ENCODE data around the gene PRMT1. TPM values are rescaled to one million over a fixed set of nuclear protein-coding genes. Genes with fewer than 3 reads are reported as not detected.
"Not testable (repeated sequence)": the region's sequence is repeated elsewhere in the genome, so short reads cannot be mapped to it uniquely, and the experiment has no call there.

Gene PRMT1
- 105 TPM for total RNA-seq
- long read RNA-seq, transcript PRMT1-201 (10 exons, 1,393 nt): major isoform, 194 of 232 reads
- long read RNA-seq, transcript PRMT1-202 (11 exons, 1,327 nt): minor isoform, 20 of 232 reads
- long read RNA-seq, partial matches to known transcripts: 6 of 232 reads
- long read RNA-seq, other reads (novel, unspliced or antisense): 12 of 232 reads

DNA sequence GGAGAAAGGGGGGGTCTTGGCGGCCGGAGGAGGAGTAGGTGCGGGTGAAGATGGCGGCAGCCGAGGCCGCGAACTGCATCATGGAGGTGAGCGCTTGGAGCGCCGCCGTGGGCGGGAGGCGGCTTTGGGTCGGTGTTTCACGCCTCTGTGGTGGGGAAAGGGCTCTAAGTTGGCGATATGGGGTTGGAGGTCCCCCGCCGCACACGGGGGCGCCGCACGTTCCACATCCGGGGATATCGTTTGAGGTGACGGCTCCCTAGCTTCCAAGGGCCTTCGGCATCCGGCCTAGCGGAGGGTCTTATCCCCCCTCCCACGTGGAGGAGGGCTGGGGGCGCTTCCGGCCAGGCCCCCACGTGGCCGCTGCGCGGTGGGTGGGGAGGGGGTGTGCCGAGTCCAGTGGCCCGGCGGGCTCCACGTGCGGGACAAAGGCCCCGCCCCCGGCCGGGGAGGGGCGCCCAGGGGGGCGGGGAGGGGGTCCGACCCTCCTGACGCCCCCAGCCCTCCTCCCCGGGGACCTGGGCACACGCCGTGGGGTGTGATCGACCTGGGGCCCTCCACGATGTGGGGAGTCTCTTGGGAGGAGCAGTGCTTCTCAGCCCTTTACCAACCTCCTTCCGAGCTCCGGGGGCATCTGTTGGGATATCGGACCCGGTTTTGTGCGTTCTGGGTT lies at the start of gene PRMT1:
TSS of gene PRMT1 (plus strand) at position 41 of the 670 bp plus-strand sequence. CDS start at position 51, 10 bp downstream.
- no peak for DNase-seq (ENCODE audit: low spot score)

DNA sequence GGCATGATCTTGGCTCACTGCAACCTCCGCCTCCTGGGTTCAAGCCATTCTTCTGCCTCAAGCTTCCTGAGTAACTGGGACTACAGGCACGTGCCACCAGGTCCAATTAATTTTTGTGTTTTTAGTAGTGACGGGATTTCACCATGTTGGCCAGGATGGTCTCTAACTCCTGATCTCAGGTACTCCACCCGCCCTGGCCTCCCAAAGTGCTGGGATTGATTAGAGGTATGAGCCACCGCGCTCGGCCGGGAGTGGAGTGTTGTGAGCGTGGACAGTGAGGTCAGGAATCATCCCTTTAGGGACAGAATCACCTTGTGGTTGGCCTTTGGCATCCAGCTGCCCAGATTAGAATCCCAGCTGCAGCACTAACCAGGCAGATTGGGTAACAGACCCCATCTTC lies 47.4 kb upstream of the PRMT1 start:
- no peak for DNase-seq (ENCODE audit: low spot score)

DNA sequence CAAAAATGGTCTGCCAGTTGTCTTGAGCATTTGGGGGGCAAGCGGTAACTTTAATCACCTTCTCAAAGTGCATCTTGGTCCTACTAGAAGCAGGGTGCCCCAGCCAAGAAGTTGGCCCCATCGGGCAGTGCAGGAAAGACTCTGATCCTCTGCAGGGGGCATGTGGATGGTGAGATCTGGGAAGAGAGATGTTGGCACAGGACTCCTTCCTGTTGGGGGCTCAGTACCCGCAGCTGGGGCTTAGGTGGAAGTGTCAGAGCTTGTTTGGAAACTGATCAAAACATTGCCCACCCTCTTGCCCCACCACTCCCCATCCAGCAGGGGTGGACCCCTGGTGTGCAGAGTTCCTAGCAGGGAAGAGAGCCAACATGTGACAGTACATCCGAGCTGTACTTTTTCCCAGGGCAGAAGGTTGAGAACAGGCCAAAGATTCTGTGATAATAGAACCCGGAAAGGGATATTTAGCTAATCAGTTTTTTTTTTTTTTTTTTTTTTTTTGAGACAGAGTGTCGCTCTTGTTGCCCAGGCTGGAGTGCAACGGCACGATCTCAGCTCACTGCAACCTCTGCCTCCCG lies 46.0 kb upstream of the PRMT1 start:
- DNase-seq (ENCODE audit: low spot score): no peak

DNA sequence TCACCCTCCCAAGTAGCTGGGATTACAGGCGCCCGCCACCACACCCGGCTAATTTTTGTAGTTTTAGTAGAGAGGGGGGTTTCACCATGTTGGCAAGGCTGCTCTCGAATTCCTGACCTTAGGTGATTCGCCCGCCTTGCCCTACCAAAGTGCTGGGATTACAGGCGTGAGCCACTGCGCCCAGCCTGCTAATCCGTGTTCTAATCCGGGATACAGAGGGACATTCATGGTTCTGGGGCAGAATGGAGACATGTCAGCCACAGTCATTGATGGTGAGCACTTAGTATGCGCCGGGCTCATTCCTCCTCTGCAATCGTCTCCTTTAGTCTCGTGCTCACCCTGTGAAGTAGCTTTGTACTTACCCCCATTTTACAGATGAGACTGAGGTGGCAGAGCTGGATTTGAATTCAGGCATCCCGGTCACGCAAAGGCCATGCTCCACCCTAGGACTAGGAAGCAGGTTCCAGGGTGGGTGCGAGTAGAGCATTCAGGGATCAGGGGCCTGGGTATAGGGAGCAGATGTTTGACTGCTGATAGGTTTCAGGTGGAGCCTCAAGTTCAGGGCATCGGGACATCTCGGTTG lies 45.4 kb upstream of the PRMT1 start:
- no peak for DNase-seq (ENCODE audit: low spot score)

DNA sequence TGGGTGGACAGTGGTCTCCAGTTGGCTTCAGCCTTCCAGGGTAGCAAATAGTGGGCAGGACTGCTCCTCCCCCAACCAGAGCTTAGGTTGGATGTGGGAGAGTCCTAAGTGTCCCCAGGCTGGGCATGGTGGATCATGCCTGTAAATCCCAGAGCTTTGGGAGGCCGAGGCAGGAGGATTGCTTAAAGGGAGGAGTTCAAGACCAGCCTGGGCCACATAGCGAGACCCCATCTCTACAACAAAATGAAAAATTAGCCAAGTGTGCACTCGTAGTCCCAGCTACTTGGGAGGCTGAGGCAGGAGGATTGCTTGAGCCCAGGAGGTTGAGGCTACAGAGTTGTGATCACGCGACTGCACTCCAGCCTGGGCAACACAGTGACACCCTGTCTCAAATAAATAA lies 44.5 kb upstream of the PRMT1 start:
- no peak for DNase-seq (ENCODE audit: low spot score)

DNA sequence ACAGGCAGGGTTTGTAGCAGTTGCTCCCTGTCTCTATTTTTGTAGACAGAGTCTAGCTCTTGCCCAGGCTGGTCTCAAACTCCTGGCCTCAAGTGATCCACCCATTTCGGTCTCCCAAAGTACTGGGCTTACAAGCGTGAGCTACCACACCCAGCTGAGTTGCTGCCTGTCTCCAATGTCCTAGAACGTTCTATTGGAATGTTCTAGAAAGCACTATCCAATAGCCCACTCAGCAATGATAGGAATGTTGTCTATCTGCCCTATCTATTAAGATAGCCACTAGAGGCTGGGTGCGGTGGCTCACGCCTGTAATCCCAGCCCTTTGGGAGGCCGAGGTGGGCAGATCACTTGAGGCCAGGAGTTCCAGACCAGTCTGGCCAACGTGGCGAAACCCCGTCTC lies 43.8 kb upstream of the PRMT1 start:
- not testable (repeated sequence) for DNase-seq (ENCODE audit: low spot score)

DNA sequence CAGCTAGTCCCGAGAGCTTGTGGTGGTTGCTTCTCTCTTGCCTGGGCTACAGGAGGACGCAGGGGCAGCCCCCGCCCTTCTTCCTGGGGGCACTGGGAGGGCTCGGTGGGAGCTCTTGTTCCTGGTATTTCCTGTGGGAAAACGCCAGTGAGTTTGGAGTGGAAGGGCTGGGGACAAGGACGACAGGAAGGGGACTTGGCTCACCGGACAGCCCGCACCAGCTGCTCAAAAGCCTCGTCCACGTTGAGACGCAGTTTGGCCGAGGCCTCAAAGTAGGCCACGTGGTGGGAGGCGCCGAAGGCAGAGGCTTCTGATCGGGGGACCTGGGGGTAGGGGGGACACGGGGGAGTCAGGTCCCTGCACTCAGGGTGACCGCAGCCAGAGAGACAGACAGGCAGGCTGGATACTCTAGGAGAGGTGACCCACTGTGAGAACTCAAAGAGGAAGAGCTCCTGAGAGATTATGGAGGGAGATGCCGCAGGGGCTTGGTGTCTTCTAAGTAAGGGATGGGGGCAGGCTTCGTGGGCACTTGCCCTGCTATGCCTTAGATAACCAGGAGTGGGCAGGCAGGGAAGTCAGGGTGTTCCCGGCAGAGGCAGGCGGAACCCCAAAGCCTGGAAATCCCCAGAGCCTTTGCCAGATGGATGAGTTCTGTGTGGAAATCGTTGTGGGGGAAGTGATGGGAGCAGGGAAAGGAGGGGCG lies 41.4 kb upstream of the PRMT1 start:
- DNase-seq (ENCODE audit: low spot score): no peak

DNA sequence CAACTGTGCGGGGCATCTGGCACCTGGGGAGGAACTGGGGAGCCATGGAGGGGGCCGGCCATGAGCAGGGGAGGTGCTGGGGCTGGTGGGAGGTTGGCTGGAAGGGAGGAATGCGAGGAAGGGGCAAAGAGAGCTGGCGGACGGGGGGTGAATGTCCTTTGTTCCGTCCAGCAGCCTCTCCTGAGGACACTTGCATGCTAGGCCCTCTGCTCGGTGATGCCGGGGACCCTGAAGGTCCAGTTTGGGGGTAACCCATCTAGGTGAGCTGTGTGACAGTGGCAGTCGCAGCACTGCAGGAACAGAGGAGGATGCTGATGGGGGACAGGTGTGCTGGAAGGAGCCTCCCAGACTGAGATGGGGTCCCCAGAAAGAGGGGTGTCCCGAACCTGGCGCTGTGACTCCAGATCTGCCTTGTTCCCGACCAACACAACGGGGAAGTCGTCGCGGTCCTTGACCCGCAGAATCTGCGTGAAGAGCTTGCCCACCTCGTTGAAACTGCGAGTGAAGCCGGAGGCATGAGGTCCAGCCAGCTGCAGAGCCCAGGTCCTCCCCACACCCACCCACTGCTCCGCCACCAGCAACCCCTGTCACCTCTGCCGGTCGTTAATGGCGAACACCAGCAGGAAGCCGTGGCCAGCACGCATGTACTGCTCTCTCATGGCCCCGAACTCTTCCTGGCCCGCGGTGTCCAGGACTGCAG lies 40.7 kb upstream of the PRMT1 start:
- DNase-seq (ENCODE audit: low spot score): no peak

DNA sequence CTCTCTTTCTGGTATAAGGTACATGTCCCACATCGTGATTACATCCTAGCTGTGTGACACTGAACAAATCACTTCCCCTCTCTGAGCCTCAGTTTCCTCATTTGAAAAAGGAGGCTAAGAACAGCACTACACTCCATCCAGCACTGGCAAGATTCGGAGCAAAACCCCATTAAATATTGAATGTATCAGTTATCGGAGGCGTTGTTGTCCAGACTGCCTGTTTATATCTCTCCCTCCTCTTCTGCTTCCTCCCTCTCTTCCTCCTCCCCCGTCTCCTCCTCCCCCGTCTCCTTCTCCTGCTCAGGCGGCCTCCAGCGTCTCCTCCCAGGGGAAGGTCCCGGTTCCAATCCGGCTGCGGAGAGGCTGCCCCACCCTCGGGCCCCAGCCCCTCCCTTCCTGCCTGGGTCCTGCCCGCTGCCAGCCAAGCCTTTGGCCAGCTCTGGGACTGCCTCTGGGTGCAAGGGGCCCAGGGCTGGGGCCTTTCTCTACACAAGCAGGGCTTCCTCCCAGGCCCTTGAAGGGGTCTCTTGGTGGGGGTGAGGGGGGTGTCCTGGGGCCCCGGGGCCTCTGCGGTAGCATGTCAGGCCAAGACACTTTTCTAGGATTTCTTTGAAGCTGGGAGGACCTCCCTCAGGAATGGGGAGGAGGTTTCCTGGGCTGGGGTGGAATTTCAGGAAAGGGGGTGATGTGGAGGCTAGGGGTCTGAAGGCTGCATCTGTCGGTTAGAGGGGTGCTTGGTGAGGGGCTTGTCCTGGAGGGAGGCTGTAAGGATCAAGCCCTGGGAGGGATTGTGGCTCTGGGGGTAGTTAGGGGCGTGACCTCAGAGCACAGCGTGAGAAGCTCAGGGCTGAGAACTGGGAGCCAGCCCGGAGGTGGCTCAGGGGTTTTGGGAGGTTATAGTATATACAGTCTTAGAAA lies 39.0 kb upstream of the PRMT1 start:
- peak; percentile 93 for DNase-seq (ENCODE audit: low spot score)

DNA sequence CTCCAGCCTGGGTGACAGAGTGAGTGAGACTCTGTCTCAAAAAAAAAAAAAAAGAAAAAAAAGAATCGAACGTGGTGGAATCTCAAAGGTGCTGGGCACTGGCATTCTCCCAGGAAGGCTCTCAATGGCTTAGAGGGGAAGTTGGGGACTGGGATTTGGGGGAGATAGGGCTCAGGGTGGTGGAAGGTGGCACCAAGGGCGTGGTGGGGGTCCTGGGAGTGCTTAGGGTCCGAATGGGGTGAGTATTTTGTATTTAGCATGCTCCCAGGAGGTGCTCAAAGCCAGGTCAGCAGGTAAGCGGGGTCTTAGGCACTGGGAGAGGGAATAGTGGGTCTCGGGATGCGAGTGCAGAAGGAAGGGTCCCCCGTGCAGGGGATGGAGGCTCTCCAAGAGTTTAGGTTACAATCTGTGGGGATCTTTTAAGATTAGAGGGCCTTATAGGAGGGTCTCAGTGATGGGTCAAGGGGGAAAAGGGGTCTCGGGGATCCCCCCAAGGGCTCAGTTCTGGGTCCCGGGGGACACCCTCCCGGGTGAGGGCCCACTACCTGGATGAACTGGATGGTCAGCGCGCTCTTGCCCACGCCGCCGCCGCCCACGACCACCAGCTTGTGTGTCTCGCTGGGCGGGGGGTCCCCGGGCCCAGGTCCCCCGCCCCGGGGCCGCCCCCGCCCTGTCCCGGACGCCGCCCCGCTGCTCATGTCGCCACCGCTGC lies 37.5 kb upstream of the PRMT1 start:
- no peak for DNase-seq (ENCODE audit: low spot score)

DNA sequence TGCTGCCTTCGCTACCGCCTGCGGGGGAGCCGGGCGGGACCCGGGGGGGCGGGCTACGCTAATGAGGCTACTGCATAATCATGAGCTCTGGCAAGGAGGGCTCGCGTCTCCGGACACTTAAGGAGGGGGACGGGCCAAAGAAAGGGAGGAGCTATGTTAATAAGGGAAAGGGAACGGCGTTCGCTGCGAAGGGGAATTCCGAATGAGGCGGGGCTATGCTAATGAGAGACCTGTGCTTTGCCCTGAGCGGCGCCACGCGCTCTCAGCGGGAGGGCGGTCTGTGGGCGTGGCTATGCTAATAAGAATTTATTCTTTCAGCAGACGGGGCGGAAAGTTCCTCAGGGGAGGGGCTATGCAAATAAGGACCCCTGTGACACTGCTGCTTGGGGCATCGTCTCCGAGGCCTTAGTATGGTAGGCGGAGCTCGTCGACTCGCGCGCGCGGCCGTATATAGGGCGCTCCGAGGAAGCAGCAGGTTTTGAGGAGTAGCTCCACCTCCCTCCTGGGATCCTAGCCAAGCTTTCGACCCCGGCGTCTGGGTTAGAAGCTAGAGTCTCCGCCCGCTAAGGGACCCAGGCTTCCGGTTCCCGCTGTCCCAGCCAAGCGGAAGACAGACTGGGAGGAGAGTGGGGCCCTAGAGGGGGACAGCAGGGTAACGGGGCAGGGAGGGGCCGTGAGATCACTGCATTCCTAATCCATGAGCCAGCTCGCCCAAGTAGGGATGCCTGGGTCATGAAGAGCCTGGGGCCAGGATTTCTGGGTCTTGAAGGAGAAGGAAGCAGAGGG lies 36.8 kb upstream of the PRMT1 start, which contains the start of gene RRAS:
TSS of gene RRAS (minus strand) at position 31 of the 786 bp plus-strand sequence. CDS start 45 bp downstream, outside the sequence.
- peak; percentile 99 for DNase-seq (ENCODE audit: low spot score)

DNA sequence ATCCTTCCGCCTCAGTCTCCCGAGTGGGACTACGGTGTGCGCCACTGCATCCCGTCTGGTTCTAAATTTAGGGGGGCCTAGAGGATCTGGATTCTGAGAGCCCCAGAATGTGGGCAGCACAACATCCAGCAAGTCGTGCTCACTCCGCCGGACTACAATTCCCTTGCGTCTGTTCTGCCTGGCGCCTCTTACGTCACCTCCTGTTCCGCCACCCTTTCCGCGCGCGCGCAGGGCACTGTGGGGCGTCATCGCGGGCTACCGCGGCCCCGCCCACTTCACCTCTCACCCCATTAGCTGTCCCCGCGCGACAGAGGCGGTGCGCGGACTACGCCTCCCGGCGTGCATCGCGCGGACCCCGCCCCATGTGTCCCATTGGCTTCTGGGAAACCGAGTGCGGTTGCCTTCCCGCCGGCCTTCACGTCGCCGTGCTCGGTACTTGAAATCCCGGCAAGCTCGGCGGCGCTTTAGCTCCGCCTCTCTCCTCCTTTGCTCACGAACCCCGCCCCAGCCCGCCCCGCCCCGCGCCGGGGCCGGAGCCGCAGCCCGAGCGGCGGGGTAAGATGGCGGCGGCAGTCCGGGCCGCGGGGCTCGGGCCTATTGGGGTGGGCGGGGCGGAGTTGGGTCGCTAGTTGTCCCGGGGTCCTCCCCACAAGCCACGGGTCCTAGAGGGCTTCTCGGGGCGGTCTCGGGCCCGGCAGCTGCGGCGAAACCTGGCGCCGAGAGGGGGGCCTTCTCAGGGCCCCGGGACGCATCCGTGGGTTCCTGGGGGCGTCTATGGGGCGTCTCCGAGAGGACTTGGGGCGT lies 35.2 kb upstream of the PRMT1 start, which contains the start of gene SCAF1:
TSS of gene SCAF1 (plus strand) at position 522 of the 804 bp plus-strand sequence. CDS start 2,818 bp downstream, outside the sequence.
- peak; percentile 100 for DNase-seq (ENCODE audit: low spot score)

DNA sequence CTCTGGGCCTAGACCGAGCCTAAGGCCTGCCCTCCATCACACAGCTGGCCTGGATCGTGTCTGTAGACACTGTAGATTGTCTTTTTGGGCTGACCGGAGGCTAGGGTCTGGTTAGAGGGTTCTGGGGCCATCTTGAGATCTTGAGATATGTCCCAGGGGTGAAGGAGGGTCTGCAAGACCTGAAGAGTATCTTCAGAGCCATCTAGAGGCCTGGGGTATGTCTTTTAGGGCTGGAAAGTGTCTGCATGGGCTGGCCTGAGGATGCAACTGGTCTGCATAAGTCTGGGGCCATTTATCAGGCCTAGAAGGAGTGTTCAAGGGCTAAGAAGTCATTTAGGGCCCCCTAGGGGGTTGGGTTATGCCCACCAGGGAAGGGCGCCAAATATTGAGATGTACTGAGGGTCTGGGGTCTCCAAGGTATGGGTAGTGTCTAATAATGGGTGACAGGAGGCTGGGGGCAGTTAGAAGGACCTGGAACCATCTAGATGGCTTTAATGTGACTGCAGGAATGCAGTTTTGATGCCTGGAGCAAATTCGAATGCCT lies 34.5 kb upstream of the PRMT1 start:
- no peak for DNase-seq (ENCODE audit: low spot score)

DNA sequence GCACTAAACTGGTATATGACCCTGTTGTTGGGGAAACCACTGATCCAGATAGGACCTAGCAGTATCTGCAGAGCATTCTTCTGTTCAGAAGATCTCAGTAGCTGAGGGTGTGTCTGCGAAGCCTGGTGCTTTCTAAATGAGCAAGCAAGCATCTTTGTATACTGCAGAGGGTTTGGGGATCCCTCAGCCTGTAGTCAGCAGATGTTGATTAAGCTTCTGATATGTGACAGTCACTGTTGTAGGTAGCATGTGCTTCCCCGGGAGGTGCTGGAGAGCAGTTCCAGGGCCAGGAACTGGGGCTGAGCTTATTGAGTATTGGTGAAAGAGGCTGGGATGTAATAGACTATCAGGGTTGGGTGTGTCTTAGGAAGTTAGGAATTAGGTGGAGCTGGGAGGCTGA lies 33.6 kb upstream of the PRMT1 start:
- DNase-seq (ENCODE audit: low spot score): no peak

DNA sequence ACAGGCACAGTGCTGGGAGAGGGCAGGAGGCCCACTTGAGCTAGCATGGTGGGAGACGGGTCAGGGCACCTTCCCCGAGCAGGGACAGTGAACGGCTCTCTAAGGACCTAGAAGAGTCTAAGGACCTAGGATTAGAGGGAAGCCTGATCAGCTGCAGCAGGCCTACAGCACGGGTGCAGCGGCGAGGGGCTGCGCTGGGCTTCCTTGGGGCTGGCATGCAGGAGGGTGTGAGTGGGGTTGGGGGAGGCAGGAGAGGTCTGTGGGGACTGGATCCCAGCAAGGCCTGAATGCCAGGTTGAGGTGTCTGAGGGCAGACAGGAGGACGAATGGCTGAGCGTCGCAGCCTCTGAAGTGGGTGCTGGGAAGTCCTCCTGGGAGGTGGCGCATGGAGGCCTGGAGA lies 31.5 kb upstream of the PRMT1 start:
- DNase-seq (ENCODE audit: low spot score): no peak

DNA sequence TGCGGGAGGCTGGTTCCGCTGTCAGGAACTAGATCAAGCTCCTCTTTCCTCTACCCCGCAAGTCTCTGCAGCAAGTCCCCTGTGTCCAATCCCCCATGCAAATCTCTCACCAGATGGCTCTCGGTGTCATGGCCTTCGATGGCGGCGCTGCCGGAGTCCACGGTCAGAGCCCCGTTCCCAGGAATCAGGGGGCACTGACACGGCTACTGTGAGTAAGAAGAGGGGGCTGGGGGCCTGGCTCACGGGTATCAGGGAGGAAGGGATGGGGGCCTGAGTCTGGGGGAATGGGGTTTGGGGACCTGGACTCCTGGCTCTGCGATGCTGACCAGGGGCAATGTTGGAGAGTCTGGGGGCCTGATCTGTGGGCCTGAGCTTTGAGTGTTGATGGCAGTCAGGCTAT lies 31.1 kb upstream of the PRMT1 start:
- no peak for DNase-seq (ENCODE audit: low spot score)

DNA sequence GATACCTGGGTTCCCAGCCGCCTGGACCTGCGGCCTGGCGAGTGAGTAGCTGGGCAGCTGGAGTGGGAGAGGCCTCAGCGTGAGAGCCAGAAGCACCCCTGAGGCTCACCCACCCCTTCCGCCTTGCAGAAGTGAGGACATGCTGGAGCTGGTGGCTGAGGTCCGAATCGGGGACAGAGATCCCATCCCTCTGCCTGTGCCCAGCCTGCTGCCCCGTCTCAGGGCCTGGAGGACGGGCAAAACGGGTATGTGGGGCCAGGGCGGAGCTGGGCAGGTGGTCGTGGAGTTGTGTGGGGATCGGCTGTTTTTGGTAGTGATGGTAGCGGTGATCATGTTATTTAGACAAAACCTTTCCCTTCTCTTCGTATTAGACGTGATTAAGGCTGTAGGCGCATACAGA lies 30.5 kb upstream of the PRMT1 start:
- no peak for DNase-seq (ENCODE audit: low spot score)
